A549 treated with CORT108297 at 1 μM for 4 hours (cell line): Measurements from ENCODE around the gene ZFHX3. TPM values are rescaled to one million over a fixed set of nuclear protein-coding genes. Genes with fewer than 3 reads are reported as not detected.

Source experiments
- total RNA-seq: library from RNA; stranded (reverse); fragments of 200-300 nt; extraction: Qiagen RNA extraction; gene quantifications from 5 replicates; pipeline ENCODE4 v1.2.3, GENCODE V29; 2022

Gene ZFHX3
- 5.1 to 7.7 TPM (median 6.3 TPM) in 5 replicates for total RNA-seq

DNA sequence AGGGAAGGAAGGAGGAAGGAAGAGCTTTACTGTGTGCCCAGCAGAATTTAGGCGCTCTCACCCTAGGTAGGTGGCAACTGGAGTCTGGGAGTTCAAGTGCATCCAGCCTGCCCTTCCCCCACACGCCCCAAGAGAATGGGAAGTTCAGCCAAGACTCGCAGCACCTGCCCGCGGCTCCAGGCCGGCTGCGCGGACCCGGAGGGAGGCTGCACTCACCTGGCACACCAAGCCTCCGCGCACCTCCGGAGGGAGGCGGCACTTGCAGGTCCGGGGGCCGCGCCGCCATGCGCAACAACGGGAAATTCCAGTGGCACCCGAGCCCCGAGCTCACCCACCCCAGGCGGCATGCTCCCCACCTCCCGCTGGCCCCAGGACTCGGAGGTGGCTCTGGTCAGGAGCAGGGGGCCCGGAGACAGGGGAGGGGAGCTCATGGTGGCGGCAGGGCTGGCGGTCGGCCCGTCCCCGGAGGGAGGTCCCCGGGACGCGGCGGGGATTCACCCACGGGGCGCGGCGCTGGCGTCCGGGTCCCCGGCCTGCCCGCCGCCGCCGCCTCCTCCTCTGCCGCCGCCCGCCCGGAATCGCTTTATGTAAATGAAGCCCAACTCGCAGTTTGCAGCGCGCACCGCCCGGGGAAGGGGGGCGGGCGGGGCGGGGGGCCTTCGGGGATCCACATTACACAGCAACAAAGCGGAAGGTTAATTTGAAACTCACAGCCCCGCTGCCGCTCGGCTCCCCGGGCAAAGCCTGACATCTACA is at the start of gene ZFHX3:
ZFHX3 (minus strand) TSS at position 593 of the 756 bp plus-strand sequence. CDS start 87,983 bp downstream, outside the sequence.

